ENCODE results near the gene CACNA1E.
"Not testable (repeated sequence)": the region's sequence is repeated elsewhere in the genome, so short reads cannot be mapped to it uniquely, and the experiment has no call there.

CACNA1E gene

DNA sequence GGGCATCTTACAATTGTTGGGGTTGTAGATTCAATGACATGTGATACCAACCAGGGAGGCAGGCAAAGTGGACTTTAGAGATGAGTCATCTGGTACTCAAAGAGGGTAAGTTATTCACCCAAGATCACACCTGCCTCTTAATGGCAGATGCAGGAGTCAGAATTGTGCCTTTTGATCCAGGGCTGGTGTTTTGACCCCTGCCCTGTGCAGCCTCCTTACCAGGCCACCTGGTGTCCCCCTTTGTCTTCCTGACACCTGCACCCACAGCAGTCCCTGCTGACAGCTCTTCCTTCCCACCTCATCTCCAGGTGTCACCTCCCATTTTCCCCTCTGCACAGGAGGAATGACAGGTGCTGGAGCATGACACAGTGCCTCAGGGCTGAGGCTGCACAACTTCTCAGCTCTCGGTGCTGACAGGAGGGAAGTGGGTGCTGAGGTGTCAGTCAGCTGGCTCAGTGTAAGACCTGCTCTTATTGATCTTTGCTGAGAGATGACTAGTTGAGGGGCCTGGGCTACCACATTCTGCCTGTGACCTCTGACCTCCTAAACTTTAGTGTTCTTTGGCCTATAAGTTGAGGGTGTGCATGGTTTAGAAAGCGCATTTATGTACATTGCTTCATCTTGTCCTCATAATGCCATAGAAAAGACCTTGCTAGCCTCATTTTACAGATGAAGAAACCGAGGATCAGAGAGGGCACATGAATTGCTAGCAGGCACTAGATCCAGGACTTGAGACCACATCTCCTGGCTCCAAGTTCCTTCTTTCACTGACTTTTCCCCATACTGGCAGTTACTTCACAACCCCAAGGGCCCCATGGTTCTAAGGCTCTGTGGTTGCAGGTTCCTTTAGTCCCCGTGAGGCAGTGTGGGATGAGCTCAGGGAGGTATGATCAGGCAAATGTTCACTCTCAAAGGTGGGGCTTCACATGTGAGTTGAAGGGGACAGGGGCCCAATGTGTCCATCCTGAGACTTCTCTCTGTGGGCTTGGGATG lies 31.3 kb downstream of the CACNA1E start:
- no peak overlapping the region for H3K4me3 ChIP-seq (ENCODE audit: low read length)
- TF ChIP-seq CTCF (conservative IDR thresholded peaks at IDR 0.05; ENCODE audit: low read depth, low read length) = no peak
- DNase-seq (ENCODE audit: low read depth) = no peak

DNA sequence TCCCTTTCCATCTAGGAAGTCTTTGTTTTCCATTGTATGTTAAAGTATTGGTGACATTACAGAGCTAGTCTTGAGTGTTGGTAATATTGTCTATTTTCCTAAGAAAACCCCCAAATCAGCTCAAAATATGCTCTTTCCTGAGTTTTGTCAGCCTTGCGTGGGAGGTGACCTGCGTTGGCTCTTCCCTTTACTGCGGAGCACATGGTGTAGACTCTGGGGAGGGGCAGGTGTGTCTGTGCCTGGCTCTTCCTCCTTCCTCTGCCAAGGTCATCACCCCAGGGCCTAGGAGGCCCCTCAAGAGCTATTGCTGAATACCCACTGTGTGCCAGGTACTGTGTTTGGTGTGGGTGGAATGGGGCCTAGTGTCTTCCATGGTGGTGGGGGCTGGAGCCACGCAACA lies 33.4 kb downstream of the CACNA1E start:
- H3K4me3 ChIP-seq (ENCODE audit: low read length) = no peak overlapping the region
- TF ChIP-seq CTCF (conservative IDR thresholded peaks at IDR 0.05; ENCODE audit: low read depth, low read length) = no peak
- DNase-seq (ENCODE audit: low read depth) = no peak

GRCh38 chr1:181517181-181517875 lies 34.0 kb downstream of the CACNA1E start:
- no peak for DNase-seq (ENCODE audit: low read depth)
- TF ChIP-seq CTCF (conservative IDR thresholded peaks at IDR 0.05; ENCODE audit: low read depth, low read length) = no peak
- no peak overlapping the region for H3K4me3 ChIP-seq (ENCODE audit: low read length)

GRCh38 chr1:181518152-181518551 lies 34.8 kb downstream of the CACNA1E start:
- no peak overlapping the region for H3K4me3 ChIP-seq (ENCODE audit: low read length)
- no peak for TF ChIP-seq CTCF (conservative IDR thresholded peaks at IDR 0.05; ENCODE audit: low read depth, low read length)
- DNase-seq (ENCODE audit: low read depth) = no peak

GRCh38 chr1:181522864-181523263 lies 39.5 kb downstream of the CACNA1E start:
- TF ChIP-seq CTCF (conservative IDR thresholded peaks at IDR 0.05; ENCODE audit: low read depth, low read length) = no peak
- no peak overlapping the region for H3K4me3 ChIP-seq (ENCODE audit: low read length)
- DNase-seq (ENCODE audit: low read depth) = no peak

GRCh38 chr1:181525104-181525721 lies 41.9 kb downstream of the CACNA1E start:
- DNase-seq (ENCODE audit: low read depth) = no peak
- TF ChIP-seq CTCF (conservative IDR thresholded peaks at IDR 0.05; ENCODE audit: low read depth, low read length) = no peak
- H3K4me3 ChIP-seq (ENCODE audit: low read length) = no peak overlapping the region

- DNase-seq (ENCODE audit: low read depth) = not testable (repeated sequence)
Measured at GRCh38 chr1:181528241-181528640, 44.9 kb downstream of the CACNA1E start.

More at GRCh38 chr1:181528241-181528640, 44.9 kb downstream of the CACNA1E start:
- H3K4me3 ChIP-seq (ENCODE audit: low read length) = not testable (repeated sequence)

Data from retinal pigment epithelial cell (primary cell).